HUES48 (cell line): Measurements from ENCODE around the gene CD38.
"Not testable (repeated sequence)": the region's sequence is repeated elsewhere in the genome, so short reads cannot be mapped to it uniquely, and the experiment has no call there.

Experiments used
- H3K27ac ChIP-seq: one replicate; pipeline ENCODE4 v1.7.0; 2013; ENCODE audit warnings: low read depth, low read length, inconsistent platforms
- H3K27me3 ChIP-seq: 2 replicates; pipeline ENCODE4 v1.6.1; 2013; ENCODE audit warnings: mild to moderate bottlenecking, low read length; ENCODE audit not compliant: control insufficient read depth, insufficient read depth
- H3K36me3 ChIP-seq: 2 replicates; pipeline ENCODE4 v1.6.1; 2013; ENCODE audit warnings: low read length; ENCODE audit not compliant: control insufficient read depth, insufficient read depth
- H3K4me1 ChIP-seq: 2 replicates; pipeline ENCODE4 v1.6.1; 2013; ENCODE audit warnings: mild to moderate bottlenecking, low read length; ENCODE audit not compliant: control insufficient read depth, insufficient read depth
- H3K4me3 ChIP-seq: 2 replicates; pipeline ENCODE4 v1.5.1; 2013; ENCODE audit warnings: mild to moderate bottlenecking, low read depth, low read length
- H3K9ac ChIP-seq: 2 replicates; pipeline ENCODE4 v1.6.1; 2013; ENCODE audit warnings: mild to moderate bottlenecking, low read depth, low read length, moderate library complexity
- H3K9me3 ChIP-seq: 2 replicates; pipeline ENCODE4 v1.6.1; 2013; ENCODE audit warnings: low read length; ENCODE audit not compliant: control insufficient read depth, insufficient read depth

The CD38 gene

DNA sequence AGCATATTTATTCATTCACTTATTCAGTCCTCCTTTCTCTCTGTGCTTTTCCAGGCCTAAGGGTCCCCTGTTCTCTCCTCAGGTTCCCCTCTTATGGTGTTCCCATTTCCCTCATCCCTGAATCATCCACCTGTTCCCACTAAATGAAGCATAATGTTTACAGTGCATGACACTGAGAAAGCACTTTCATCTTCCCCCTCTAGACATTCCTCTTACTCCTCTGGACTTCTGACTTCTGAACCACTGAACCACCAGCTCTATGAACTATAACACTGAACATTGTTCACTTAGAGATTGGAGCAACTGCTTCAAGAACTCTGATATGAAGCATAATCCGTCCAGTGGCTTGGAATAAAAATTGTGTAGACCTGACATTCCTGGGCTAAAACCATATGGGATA lies 59.5 kb downstream of the CD38 start:
- H3K9me3 ChIP-seq: peaks cover 4% of the 10 kb centered on the region
- no peak overlapping the region for H3K9ac ChIP-seq
- H3K36me3 ChIP-seq: no peaks in the 10 kb centered on the region
- H3K27ac ChIP-seq: no peak overlapping the region
- no peak overlapping the region for H3K4me3 ChIP-seq
- H3K27me3 ChIP-seq: no peaks in the 10 kb centered on the region
- H3K4me1 ChIP-seq: no peaks in the 10 kb centered on the region

DNA sequence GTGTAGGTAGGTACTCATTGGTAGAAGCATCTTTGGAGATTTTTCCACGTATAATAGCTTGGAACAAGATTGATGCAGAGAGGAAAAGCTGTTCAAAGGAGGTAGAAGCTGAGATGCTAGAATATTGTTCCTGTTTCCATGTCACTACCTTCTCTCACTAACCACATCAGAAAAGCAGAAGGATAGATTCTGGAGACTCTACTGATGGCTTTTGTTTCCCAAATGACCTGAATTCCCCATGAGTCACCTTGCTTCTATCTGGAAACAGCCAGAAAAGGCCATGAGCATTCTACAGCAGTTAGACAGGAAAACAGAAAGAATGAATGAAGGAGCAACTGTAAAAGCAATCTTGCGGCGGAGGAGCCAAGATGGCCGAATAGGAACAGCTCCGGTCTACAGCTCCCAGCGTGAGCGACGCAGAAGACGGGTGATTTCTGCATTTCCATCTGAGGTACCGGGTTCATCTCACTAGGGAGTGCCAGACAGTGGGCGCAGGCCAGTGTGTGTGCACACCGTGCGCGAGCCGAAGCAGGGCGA lies 63.1 kb downstream of the CD38 start:
- not testable (repeated sequence) for H3K9me3 ChIP-seq, H3K4me3 ChIP-seq, H3K36me3 ChIP-seq, H3K27me3 ChIP-seq, H3K4me1 ChIP-seq, H3K9ac ChIP-seq, H3K27ac ChIP-seq

DNA sequence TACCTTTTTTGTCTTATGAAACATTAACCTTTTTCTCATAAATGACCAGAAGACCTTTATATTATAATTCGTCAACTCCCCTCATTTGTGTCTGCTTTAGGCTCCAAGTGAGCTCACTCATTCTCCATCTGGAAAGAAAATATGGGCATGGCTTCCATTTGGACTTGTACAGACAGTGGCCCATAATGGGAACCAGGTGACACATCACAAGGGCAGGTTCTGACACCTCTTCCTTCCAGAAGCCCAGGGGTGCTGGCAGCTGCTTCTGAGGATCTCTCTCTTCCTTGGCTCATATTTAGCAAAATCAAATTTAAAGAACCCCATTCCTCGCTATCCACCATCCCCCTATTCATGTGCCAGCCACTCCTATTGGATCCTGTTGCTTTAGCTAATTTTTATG lies 69.6 kb downstream of the CD38 start:
- no peaks in the 10 kb centered on the region for H3K36me3 ChIP-seq
- no peak overlapping the region for H3K4me3 ChIP-seq
- H3K27me3 ChIP-seq: no peaks in the 10 kb centered on the region
- H3K9me3 ChIP-seq: no peaks in the 10 kb centered on the region
- H3K9ac ChIP-seq: no peak overlapping the region
- no peaks in the 10 kb centered on the region for H3K4me1 ChIP-seq
- H3K27ac ChIP-seq: no peak overlapping the region

DNA sequence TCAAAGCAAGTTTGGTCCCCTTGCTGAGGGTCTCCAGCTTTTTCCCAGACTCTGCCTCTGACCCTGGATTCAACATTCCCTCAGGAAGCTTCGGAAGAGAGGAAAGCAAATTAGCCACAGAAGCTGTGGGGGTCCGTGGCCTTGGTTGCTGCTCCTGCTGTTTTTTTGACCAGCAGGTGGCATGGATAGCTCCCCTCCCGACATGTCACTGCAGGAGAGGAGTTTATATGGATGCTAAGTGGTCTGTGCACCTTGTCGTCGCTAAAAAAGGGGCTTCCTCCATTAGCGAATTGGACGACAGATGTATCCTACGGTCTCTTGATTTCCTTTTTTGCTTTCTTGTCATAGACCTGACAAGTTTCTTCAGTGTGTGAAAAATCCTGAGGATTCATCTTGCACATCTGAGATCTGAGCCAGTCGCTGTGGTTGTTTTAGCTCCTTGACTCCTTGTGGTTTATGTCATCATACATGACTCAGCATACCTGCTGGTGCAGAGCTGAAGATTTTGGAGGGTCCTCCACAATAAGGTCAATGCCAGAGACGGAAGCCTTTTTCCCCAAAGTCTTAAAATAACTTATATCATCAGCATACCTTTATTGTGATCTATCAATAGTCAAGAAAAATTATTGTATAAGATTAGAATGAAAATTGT lies 70.2 kb downstream of the CD38 start:
- H3K27me3 ChIP-seq: no peaks in the 10 kb centered on the region
- H3K36me3 ChIP-seq: no peaks in the 10 kb centered on the region
- H3K9ac ChIP-seq: no peak overlapping the region
- no peak overlapping the region for H3K4me3 ChIP-seq
- H3K27ac ChIP-seq: no peak overlapping the region
- H3K4me1 ChIP-seq: no peaks in the 10 kb centered on the region
- H3K9me3 ChIP-seq: no peaks in the 10 kb centered on the region

DNA sequence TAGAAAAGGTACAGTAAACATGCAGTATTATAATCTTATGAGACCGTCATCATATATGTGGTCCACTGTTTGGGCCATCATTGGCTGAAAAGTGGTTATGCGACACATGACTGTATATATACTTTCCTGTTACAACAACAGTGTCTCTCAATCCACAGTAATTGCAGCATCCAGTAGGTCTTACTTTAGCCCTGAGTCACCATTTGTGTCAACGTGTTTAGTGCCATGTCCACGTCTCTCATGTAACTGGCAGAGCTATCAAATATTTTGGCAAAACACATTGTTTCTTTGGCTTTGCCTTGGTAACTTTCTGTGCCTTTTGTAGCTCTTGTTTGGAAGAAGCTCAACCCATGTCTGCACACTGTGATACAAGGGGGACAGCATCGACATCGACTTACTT lies 73.8 kb downstream of the CD38 start:
- no peaks in the 10 kb centered on the region for H3K36me3 ChIP-seq
- no peaks in the 10 kb centered on the region for H3K9me3 ChIP-seq
- H3K27me3 ChIP-seq: no peaks in the 10 kb centered on the region
- no peaks in the 10 kb centered on the region for H3K4me1 ChIP-seq
- no peak overlapping the region for H3K27ac ChIP-seq
- no peak overlapping the region for H3K9ac ChIP-seq
- H3K4me3 ChIP-seq: no peak overlapping the region

DNA sequence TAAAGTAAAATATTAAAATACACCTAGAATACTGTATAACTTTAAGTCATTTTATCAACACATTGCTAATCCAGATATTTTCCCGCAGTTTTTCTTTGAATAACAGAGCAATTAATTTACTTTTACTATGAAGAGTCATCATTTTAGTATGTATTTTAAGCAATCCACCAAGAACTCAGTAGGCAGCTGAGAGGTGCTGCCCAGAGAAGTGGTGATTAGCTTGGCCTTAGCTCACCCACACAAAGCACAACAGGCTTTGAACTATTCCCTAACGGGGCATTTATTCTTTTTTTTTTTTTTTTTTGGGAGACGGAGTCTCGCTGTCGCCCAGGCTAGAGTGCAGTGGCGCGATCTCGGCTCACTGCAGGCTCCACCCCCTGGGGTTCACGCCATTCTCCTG lies 74.4 kb downstream of the CD38 start:
- no peak overlapping the region for H3K4me3 ChIP-seq
- H3K27ac ChIP-seq: no peak overlapping the region
- H3K4me1 ChIP-seq: no peaks in the 10 kb centered on the region
- no peaks in the 10 kb centered on the region for H3K27me3 ChIP-seq
- no peak overlapping the region for H3K9ac ChIP-seq
- no peaks in the 10 kb centered on the region for H3K36me3 ChIP-seq
- no peaks in the 10 kb centered on the region for H3K9me3 ChIP-seq

DNA sequence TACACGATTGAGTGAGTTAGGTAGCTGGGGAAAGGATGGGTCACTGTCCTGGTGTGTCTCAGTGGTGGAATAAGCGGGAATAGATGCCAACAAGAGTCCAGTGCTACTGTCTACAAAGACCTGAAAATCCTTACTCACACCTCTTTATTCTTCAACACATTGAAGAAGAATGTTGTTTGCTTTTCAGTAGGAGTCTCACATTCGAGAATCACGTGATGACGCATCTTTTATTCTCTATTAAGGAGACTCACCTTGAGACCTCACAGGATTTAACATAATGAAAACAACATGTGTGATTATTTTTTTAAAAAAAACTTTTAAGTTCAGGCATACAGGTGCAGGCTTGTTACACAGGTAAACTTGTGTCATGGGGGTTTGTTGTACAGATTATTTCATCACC lies 75.2 kb downstream of the CD38 start:
- no peaks in the 10 kb centered on the region for H3K36me3 ChIP-seq

DNA sequence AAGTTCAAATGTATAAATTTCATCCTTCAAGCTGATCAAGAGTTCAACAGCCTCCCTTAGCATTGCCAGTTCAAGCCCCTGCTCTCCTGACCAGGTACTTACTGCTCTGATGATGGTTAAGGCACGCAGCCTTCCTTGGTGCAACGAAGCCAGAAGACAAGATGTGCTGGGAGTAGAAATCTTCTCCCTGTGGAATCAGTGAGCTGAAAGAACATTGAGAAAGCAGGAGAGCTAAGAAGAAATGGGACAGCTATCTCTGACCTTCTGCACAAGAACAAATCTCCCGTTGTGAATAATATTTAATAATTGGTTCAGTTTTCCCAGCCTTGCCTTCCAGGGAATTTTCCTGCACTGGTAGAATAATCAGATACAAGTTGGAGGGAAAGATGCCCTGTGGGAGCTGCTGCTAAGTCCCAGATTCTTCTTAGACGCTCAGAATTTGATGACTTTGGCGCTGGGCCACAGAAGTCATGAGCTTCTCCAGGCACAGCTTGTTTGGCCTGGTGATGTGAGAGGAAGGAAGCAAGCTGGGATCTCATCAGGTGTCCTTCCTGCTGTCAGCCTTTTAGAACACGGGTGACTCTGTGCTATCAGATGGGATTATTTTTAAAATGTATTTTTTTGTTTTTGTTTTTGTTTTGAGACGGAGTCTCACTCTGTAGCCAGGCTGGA lies 77.8 kb downstream of the CD38 start:
- no peaks in the 10 kb centered on the region for H3K27me3 ChIP-seq
- H3K27ac ChIP-seq: no peak overlapping the region
- H3K4me1 ChIP-seq: no peaks in the 10 kb centered on the region
- no peak overlapping the region for H3K9ac ChIP-seq
- no peaks in the 10 kb centered on the region for H3K9me3 ChIP-seq
- H3K36me3 ChIP-seq: no peaks in the 10 kb centered on the region
- no peak overlapping the region for H3K4me3 ChIP-seq

More for the DNA sequence above, 75.2 kb downstream of the CD38 start:
- Histone ChIP-seq H3K27me3 (no peaks in the 10 kb centered on the region), H3K4me1 (no peaks in the 10 kb centered on the region), H3K9me3 (no peaks in the 10 kb centered on the region), H3K9ac (no peak overlapping the region), H3K27ac (no peak overlapping the region), H3K4me3 (no peak overlapping the region)

DNA sequence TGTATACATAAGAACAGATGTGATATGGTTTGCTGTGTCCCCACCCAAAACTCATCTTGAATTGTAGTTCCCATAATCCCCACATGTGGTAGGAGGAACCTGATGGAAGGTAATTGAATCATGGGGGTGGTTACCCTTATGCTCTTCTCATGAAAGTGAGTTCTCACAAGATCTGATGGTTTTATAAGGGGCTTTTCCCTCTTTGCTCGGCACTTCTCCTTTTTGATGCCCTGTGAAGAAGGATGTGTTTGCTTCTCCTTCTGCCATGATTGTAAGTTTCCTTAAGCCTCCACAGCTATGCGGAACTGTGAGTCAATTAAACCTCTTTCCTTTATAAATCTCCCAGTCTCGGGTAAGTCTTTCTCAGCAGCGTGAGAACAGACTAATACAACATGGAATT lies 83.1 kb downstream of the CD38 start:
- H3K27me3 ChIP-seq, H3K9me3 ChIP-seq, H3K4me1 ChIP-seq, H3K4me3 ChIP-seq, H3K9ac ChIP-seq, H3K27ac ChIP-seq, H3K36me3 ChIP-seq: not testable (repeated sequence)

DNA sequence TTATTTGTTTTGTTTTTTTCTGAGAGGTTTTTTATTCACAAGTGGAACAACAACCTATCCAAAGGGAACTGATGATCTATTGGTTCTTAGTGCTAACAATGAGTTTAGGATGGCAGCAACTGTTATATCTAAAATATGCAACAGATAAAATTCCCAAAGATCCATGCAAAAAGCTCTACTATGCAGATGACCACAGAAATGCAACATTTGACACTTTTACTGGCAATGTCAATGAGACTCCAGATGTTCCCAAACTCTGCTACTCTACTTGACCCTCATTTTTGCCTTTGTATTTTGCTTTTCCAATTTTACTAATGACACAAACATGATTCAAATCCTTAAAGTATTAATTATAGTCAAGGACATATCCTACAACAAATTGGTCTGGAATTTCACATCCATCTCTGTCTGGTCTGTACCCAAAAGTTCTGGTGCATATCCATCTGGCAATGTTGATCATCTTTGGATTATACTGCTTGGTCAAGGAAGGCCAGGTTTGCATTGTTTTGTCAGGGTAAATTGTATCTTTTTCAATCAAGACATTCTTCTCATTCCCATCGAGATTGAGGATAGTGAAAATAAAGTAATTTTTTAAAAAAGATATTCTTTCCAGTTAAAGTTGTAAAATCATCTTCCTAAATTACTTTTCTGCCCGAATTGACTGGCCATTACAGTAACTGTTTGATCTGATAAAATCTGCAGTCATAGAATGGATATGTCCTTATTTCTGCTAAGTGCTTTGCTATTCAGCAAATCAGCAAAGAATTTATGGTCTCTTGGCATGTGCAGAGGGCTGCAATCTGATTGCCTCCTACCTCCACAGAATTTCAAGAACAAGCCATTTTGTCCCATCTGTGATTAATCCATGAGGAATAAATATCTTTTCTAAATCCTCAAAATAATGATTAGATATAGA lies 86.8 kb downstream of the CD38 start:
- Histone ChIP-seq H3K9ac (no peak overlapping the region), H3K4me1 (no peaks in the 10 kb centered on the region), H3K27ac (no peak overlapping the region), H3K27me3 (no peaks in the 10 kb centered on the region), H3K9me3 (no peaks in the 10 kb centered on the region), H3K36me3 (no peaks in the 10 kb centered on the region), H3K4me3 (no peak overlapping the region)

DNA sequence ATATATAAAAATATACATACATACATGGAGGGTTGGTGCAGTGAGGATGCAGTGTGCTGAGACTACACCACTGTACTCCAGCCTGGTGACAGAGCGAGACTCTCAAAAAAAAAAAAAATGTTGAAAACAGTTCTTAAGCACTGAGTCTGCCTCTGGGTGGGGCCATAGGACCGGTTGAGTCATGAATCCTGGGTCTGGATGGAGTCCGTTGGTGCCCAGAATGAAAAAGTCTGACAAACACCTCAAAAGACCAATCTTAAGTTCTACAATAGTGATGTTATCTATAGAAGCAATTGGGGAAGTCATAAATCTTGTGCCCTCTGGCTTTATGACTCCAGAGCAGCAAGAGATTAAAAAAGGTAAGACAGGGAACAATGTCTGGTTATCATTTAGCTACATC lies 90.0 kb downstream of the CD38 start:
- Histone ChIP-seq H3K27ac (no peak overlapping the region), H3K27me3 (no peaks in the 10 kb centered on the region), H3K9me3 (no peaks in the 10 kb centered on the region)

More for the DNA sequence above, 90.0 kb downstream of the CD38 start:
- Histone ChIP-seq H3K4me3 (no peak overlapping the region), H3K9ac (no peak overlapping the region), H3K36me3 (no peaks in the 10 kb centered on the region), H3K4me1 (no peaks in the 10 kb centered on the region)
